HL-60 (cell line): ENCODE measurements around the gene CSRNP3.

Experiments used
- GABPA ChIP-seq: IDR thresholded peaks from 2 replicates; pipeline ENCODE4 v1.6.1; 2012; ENCODE audit warnings: low read depth
- TF ChIP-seq, protein P1 (sequence below): IDR thresholded peaks from one replicate; pipeline ENCODE4 v1.5.1; 2011; ENCODE audit warnings: low read length, control low read depth, inconsistent platforms; ENCODE audit not compliant: insufficient read depth

DNA sequence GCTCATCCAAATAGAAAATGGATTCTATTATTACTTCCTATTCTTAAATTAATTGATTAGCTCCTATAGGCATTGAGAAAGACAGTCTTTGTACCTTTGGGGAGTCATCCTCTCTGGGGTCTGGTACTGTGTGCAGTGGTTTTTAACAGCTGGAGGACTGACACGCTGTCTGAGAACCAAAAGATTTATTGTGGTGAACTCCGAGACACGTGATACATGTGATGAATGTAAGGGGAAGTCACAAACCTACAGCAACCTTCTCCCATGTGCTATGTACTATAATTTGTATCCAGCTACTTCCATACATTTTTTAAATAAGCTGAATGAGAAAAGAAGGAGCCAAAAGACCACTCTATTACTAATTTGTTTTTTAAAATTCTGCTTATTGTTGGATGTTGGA, 190.9 kb downstream of the CSRNP3 start:
- TF ChIP-seq, protein P1, sequence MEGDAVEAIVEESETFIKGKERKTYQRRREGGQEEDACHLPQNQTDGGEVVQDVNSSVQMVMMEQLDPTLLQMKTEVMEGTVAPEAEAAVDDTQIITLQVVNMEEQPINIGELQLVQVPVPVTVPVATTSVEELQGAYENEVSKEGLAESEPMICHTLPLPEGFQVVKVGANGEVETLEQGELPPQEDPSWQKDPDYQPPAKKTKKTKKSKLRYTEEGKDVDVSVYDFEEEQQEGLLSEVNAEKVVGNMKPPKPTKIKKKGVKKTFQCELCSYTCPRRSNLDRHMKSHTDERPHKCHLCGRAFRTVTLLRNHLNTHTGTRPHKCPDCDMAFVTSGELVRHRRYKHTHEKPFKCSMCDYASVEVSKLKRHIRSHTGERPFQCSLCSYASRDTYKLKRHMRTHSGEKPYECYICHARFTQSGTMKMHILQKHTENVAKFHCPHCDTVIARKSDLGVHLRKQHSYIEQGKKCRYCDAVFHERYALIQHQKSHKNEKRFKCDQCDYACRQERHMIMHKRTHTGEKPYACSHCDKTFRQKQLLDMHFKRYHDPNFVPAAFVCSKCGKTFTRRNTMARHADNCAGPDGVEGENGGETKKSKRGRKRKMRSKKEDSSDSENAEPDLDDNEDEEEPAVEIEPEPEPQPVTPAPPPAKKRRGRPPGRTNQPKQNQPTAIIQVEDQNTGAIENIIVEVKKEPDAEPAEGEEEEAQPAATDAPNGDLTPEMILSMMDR: no peak
- TF ChIP-seq GABPA: no peak
